Skin epidermis (tissue), 12 donors: ENCODE results near the gene ARMC9.

ENCODE experiments used
- H3K27ac ChIP-seq, 21 experiments: fragments of 200-600 bp; sonication (generic) in 11 of 21; one replicate each; pipeline ENCODE4 v1.5.0; 2020; ENCODE audit warnings: mild to moderate bottlenecking in 3 of 21, inconsistent platforms in 2 of 21, moderate library complexity in 2 of 21
- H3K4me3 ChIP-seq, 7 experiments: fragments of 200-600 bp; sonication (generic) in 2 of 7; one replicate each; pipeline ENCODE4 v1.5.0; 2020; ENCODE audit warnings: inconsistent platforms in 2 of 7, mild to moderate bottlenecking in 2 of 7, moderate library complexity in 1 of 7

ARMC9 gene

GRCh38 chr2:231331533-231331932 lies 133.1 kb downstream of the ARMC9 start:
- no peak overlapping the region for H3K4me3 ChIP-seq
- H3K27ac ChIP-seq = no peak overlapping the region

DNA sequence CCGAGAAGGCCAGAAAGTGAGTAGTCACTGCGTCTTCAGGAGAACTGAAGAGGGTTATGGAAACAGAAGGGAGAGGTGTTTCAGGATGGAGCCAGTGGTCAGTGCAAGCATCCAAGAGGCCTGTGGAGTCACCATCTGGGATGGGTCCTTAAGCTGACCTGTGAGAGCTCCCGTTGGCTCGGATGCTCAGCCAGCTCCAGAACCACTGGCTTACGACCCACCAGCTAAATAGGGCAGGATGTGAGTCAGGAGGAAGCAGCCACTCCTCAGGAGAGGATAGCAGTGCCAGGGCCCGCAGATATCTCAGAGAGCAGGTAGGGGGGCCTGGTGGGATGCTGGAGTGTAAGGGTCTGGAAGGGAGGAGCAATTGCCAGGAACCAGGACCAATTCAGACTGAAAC lies 134.0 kb downstream of the ARMC9 start:
- no peak overlapping the region for H3K4me3 ChIP-seq
- H3K27ac ChIP-seq = no peak overlapping the region

GRCh38 chr2:231332872-231333500 lies 134.6 kb downstream of the ARMC9 start:
- H3K4me3 ChIP-seq = no peak overlapping the region
- H3K27ac ChIP-seq = no peak overlapping the region

- no peak overlapping the region for H3K27ac ChIP-seq
- H3K4me3 ChIP-seq = no peak overlapping the region
Measured at GRCh38 chr2:231334179-231334930, 135.9 kb downstream of the ARMC9 start.

- Histone ChIP-seq H3K27ac (no peak overlapping the region), H3K4me3 (no peak overlapping the region)
Measured at GRCh38 chr2:231334981-231335380, 136.6 kb downstream of the ARMC9 start.

- no peak overlapping the region for H3K27ac ChIP-seq
- H3K4me3 ChIP-seq = no peak overlapping the region
Measured at GRCh38 chr2:231335591-231335990, 137.2 kb downstream of the ARMC9 start.

- Histone ChIP-seq H3K4me3 (no peak overlapping the region), H3K27ac (no peak overlapping the region)
Measured at GRCh38 chr2:231336236-231336635, 137.8 kb downstream of the ARMC9 start.

DNA sequence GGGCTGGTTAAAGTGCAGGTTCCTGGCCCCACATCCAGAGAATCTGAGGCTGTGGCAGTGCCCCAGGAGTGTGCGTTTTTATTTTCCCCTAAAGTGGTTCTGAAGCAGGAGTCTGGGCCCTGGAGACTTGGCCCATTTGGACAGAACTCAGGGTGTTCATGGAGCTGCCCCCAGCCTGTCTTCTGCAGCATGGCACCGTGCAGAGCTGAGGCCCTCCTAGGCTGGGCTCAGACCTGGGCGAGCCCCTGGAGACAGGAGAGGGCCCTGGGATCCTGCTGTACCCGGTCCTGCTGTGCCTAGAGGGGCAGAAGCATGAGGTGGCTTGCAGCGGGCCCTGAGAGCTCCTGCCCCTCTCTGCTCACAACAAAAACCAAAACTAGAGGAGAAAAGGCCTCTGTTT lies 138.3 kb downstream of the ARMC9 start:
- Histone ChIP-seq H3K4me3 (no peak overlapping the region), H3K27ac (no peak overlapping the region)

DNA sequence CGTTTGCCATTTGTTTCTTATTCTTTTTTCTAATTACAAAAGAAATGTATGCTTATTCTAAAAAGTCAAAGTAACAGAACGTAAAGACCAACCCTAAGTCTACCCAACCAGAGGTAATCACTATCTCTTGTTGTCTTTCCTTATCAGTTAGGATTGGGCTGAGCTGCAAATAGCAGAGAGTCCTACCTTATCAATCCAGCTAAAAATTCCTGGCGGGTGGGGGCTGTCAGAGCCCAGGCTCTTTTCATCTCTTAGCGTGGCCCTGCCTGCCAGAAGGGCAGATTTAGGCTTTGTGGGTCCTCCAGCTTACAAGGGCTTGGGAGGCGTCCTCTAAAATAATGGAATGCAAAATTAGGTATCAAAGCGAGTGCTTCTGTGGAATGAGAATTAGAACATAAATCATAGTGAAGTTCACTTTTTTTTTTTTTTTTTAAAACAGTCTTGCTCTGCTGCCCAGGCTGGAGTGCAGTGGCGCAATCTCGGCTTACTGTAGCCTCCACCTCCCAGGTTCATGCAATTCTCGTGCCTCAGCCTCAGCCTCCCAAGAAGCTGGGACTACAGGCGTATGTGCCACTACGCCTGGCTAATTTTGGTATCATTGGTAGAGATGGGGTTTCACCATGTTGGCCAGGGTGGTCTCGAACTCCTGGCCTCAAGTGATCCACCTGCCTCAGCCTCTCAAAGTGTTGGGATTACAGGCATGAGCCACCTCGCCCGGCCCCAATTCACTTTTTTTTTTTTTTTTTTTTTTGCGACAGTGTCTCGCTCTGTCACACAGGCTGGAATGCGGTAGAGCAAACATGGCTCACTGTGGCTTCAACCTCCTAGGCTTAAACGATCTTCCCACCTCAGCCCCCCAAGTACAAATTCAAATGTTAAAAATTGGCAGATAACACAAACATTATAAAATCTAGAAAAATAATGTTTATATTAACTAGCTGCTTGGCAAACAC lies 139.7 kb downstream of the ARMC9 start:
- Histone ChIP-seq H3K4me3 (no peak overlapping the region), H3K27ac (no peak overlapping the region)

- Histone ChIP-seq H3K4me3 (no peak overlapping the region), H3K27ac (no peak overlapping the region)
Measured at GRCh38 chr2:231339316-231339715, 140.9 kb downstream of the ARMC9 start.

- H3K4me3 ChIP-seq = no peak overlapping the region
- H3K27ac ChIP-seq = peak overlapping the region in 1 of 21 experiments; percentile 33
Measured at GRCh38 chr2:231341100-231341499, 142.7 kb downstream of the ARMC9 start.

DNA sequence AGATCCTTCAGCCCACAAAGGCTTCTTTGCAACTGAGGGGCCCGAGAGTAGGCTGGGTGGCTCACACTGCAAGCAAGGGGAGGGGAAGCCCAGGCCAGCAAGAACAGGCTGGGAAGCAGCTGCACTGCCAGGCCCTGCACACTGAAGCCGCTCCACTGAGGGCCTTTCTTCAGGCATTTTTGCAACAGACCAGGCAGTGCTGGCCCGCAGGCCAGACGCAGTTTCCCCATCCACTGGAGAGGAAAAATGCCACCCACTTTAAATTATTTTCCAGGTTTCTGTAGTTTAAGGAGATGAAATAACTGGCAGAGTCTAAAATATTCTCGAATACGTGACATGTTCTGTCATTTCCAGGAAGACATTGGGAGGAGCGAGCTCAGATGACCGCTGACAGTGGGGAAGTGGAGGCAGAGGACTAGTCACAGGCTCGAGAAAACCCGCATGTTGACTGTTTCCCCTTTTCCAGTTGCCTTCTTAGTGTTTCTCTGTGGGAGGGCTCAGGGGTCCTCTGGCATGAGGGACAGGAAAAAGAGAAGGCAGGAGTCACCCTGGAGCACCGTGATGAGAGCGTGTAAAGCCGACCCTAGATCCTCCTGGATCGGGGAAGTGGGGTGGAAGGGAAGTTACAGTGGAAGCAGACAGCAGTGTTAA lies 143.8 kb downstream of the ARMC9 start:
- Histone ChIP-seq H3K27ac (peak overlapping the region in 6 of 21 experiments; percentile 15 to 72 (median 41)), H3K4me3 (no peak overlapping the region)

GRCh38 chr2:231343006-231343710 lies 144.7 kb downstream of the ARMC9 start:
- H3K27ac ChIP-seq = peak overlapping the region in 7 of 21 experiments; percentile 18 to 56 (median 27)
- no peak overlapping the region for H3K4me3 ChIP-seq

DNA sequence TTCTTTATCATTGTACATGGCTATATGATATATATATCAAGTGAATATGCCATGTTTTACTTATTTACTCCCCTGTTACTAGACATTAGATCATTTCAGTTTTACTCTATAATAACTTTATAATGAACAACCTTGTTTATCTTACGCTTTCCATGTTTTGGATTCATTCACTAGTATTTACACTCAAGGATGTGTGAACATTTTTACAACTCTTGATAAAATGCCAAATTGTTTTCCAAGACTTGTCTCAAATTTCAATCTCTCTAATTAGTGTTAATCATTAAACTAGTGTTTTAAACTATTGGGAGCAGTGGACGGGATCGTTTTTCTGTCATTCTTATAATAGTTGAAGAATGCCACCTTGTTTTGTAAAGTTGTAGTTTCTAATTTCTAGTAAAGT lies 145.6 kb downstream of the ARMC9 start:
- Histone ChIP-seq H3K27ac (peak overlapping the region in 1 of 21 experiments; percentile 50), H3K4me3 (no peak overlapping the region)

GRCh38 chr2:231344851-231345250 lies 146.4 kb downstream of the ARMC9 start:
- no peak overlapping the region for H3K4me3 ChIP-seq

DNA sequence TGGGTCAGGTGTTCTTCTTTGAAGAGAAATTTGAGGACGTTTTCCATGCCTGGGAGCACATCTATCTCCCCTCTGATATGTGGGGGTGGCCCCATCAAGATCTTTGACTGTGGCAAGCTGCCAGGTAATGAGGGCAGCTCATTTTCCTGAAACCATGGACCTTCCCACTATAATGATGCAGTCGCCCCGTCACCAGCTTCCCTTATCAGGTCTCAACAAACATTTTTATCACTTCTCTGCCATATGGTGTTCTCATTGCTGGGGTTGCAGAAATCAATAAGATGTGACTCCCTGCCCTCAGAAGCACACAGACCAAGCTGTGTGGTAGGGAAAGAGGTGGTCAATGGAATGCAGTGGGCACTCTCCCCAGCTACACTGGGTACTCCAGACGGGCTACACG lies 148.7 kb downstream of the ARMC9 start:
- no peak overlapping the region for H3K4me3 ChIP-seq
- no peak overlapping the region for H3K27ac ChIP-seq

More at GRCh38 chr2:231344851-231345250, 146.4 kb downstream of the ARMC9 start:
- no peak overlapping the region for H3K27ac ChIP-seq

GRCh38 chr2:231347638-231348037 lies 149.2 kb downstream of the ARMC9 start:
- no peak overlapping the region for H3K27ac ChIP-seq

DNA sequence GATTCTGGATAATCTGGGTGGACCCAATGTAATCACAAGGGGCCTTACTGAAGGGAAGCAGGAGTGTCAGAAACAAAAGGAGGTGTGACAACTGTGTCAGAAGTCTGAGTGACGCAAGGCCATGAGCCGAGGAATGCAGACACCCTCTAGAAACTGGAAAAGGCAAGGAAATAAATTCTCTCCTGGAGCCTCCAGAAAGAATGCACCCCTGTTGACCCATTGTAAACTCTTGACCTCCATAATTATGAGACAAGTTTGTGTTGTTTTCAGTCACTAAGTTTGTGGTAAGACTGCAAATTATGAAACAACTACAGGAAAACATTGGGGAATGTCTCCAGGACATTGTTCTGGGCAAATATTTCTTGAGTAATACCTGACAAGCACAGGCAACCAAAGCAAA lies 149.7 kb downstream of the ARMC9 start:
- Histone ChIP-seq H3K4me3 (no peak overlapping the region), H3K27ac (no peak overlapping the region)

More at GRCh38 chr2:231347638-231348037, 149.2 kb downstream of the ARMC9 start:
- H3K4me3 ChIP-seq = no peak overlapping the region

- H3K27ac ChIP-seq = peak overlapping the region in 1 of 21 experiments; percentile 43
Measured at GRCh38 chr2:231348704-231349373, 150.4 kb downstream of the ARMC9 start.

More at GRCh38 chr2:231348704-231349373, 150.4 kb downstream of the ARMC9 start:
- H3K4me3 ChIP-seq = no peak overlapping the region
